K562 (cell line): ENCODE data around the gene ITSN1. TPM values are rescaled to one million over a fixed set of nuclear protein-coding genes. Genes with fewer than 3 reads are reported as not detected.

Experiments used
- ATAC-seq: fragments of 200-7000 bp; cut with Tn5 transposase; 3 replicates; pipeline ENCODE4 v1.9.1; 2020; ENCODE audit warnings: moderate library complexity
- BruUV-seq: library from RNA; stranded (reverse); fragments of 400-500 nt; replicated peaks from 2 replicates; lab custom pipeline; 2021; lab: Mats Ljungman, UMichigan
- CTCF ChIA-PET: fragments of 300-600 bp; formaldehyde crosslinking; extraction: SDS; loops from one replicate; lab custom pipeline; 2021; ENCODE audit warnings: low intra/inter-chr PET ratio; lab: Yijun Ruan, JAX
- POLR2A ChIA-PET: fragments of 300-600, 350-650 bp; sonication (Branson Sonifier 250); formaldehyde crosslinking; extraction: SDS; loops from one replicate; lab custom pipeline; 2021; ENCODE audit warnings: antibody characterized with exemption, inconsistent platforms; lab: Yijun Ruan, JAX
- DNase-seq, 4 experiments: peaks; one replicate each; pipeline versions ENCODE4 v3.0.0 to v3.0.0-alpha.2; 2011 to 2018; ENCODE audit warnings: low spot score in 3 of 4, mixed read lengths in 3 of 4; ENCODE audit errors: extremely low read depth in 1 of 4
- FAIRE-seq: peaks from 2 replicates; lab custom pipeline; 2011; peaks lifted over from hg19 to GRCh38; lab: Jason Lieb, UNC
- H2AFZ ChIP-seq: 2 replicates; pipeline ENCODE4 v1.6.0; 2011; ENCODE audit warnings: low read depth, low read length, control low read depth, inconsistent platforms
- H3K27ac ChIP-seq: fragments of 200-600 bp; 3 replicates; pipeline ENCODE4 v1.8.0; 2011; ENCODE audit warnings: low read depth, mild to moderate bottlenecking, control low read depth, inconsistent platforms, low read length, moderate library complexity, mixed read lengths; ENCODE audit errors: extremely low read depth
- H3K27me3 ChIP-seq, 2 experiments: fragments of 300-600 bp in 1 of 2; 2 replicates in 1 of 2; 3 replicates in 1 of 2; pipeline versions ENCODE4 v1.6.0 to v1.8.0; 2011; ENCODE audit warnings: inconsistent platforms in 2 of 2, low read length in 2 of 2, mild to moderate bottlenecking in 1 of 2, mixed read lengths in 1 of 2, moderate library complexity in 1 of 2; ENCODE audit not compliant: control insufficient read depth in 2 of 2, insufficient read depth in 2 of 2
- H3K36me3 ChIP-seq: fragments of 300-600 bp; 3 replicates; pipeline ENCODE4 v1.8.0; 2011; ENCODE audit warnings: mild to moderate bottlenecking, low read length, inconsistent platforms; ENCODE audit not compliant: control insufficient read depth, insufficient read depth
- H3K4me1 ChIP-seq, 2 experiments: fragments of 200-600 bp in 1 of 2; replicated peaks in 1 of 2; 2 replicates in 1 of 2; 3 replicates in 1 of 2; pipeline versions ENCODE4 v1.5.1 to v1.8.0; 2011; ENCODE audit warnings: inconsistent platforms in 2 of 2, low read length in 2 of 2, mild to moderate bottlenecking in 1 of 2, mixed read lengths in 1 of 2, moderate library complexity in 1 of 2; ENCODE audit not compliant: control insufficient read depth in 2 of 2, insufficient read depth in 2 of 2
- H3K4me2 ChIP-seq: 2 replicates; pipeline ENCODE4 v1.6.1; 2011; ENCODE audit warnings: low read length, control low read depth, inconsistent platforms, mixed read lengths; ENCODE audit not compliant: insufficient read depth
- H3K4me3 ChIP-seq: fragments of 200-600 bp; sonication (generic), shearing (Covaris generic); 2 replicates; pipeline ENCODE4 v1.5.1; 2016; ENCODE audit warnings: control low read depth, inconsistent platforms
- H3K79me2 ChIP-seq: fragments of 200-600 bp; 3 replicates; pipeline ENCODE4 v1.8.0; 2011; ENCODE audit warnings: low read length, inconsistent platforms; ENCODE audit not compliant: control insufficient read depth, insufficient read depth
- H3K9ac ChIP-seq, 2 experiments: 2 replicates each; pipeline versions ENCODE4 v1.6.0 to v1.6.1; 2011; ENCODE audit warnings: low read depth in 2 of 2, low read length in 2 of 2, control low read depth in 1 of 2, inconsistent platforms in 1 of 2, mild to moderate bottlenecking in 1 of 2, mixed read lengths in 1 of 2; ENCODE audit not compliant: insufficient read depth in 1 of 2
- H3K9me1 ChIP-seq: one replicate; pipeline ENCODE4 v1.6.0; 2011; ENCODE audit warnings: inconsistent platforms, mild to moderate bottlenecking, low read length, moderate library complexity; ENCODE audit not compliant: control insufficient read depth, insufficient read depth
- H3K9me3 ChIP-seq: replicated peaks from 2 replicates; pipeline ENCODE4 v1.5.1; 2011; ENCODE audit warnings: low read depth, low read length, inconsistent platforms; ENCODE audit not compliant: control insufficient read depth, insufficient read depth
- H4K20me1 ChIP-seq: replicated peaks from 2 replicates; pipeline ENCODE4 v1.6.1; 2011; ENCODE audit warnings: low read length, inconsistent platforms, mixed read lengths; ENCODE audit not compliant: control insufficient read depth, insufficient read depth
- BCOR ChIP-seq: fragments of 450-650 bp; IDR thresholded peaks from 2 replicates; pipeline ENCODE4 v1.6.1; 2016
- CHD1 ChIP-seq: fragments of 200-600 bp; sonication (generic); IDR thresholded peaks from one replicate; pipeline ENCODE4 v1.6.1; 2012; ENCODE audit warnings: mild to moderate bottlenecking, moderate library complexity, low read length, inconsistent platforms
- EHMT2 ChIP-seq: fragments of 450-650 bp; IDR thresholded peaks from 2 replicates; pipeline ENCODE4 v1.6.1; 2018; ENCODE audit warnings: antibody characterized with exemption
- KLF10 ChIP-seq: fragments of 250-450 bp; sonication (Bioruptor Pico); IDR thresholded peaks from 2 replicates; pipeline ENCODE4 v1.6.1; 2021; ENCODE audit warnings: matching md5 sums
- LCOR ChIP-seq: sonication (generic); formaldehyde crosslinking; IDR thresholded peaks from 2 replicates; pipeline ENCODE4 v1.8.0; 2022; ENCODE audit warnings: mild to moderate bottlenecking, missing genetic modification reagents
- MAFK ChIP-seq: IDR thresholded peaks from 2 replicates; pipeline ENCODE4 v1.6.1; 2011; ENCODE audit warnings: low read length, improper control_type of control experiment
- MAZ ChIP-seq, 2 experiments: fragments of 450-650 bp in 1 of 2; sonication (generic) in 1 of 2; formaldehyde crosslinking; IDR thresholded peaks in 1 of 2; conservative IDR thresholded peaks in 1 of 2; 2 replicates each; pipeline versions ENCODE4 v1.4.0 to v1.5.0; 2020; ENCODE audit warnings: mild to moderate bottlenecking in 1 of 2, missing genetic modification reagents in 1 of 2
- MED1 ChIP-seq: sonication (generic); formaldehyde crosslinking; IDR thresholded peaks from 2 replicates; pipeline ENCODE4 v1.8.1; 2023; ENCODE audit warnings: missing genetic modification reagents, borderline replicate concordance
- NFIC ChIP-seq: fragments of 450-650 bp; IDR thresholded peaks from 2 replicates; pipeline ENCODE4 v1.6.1; 2017; ENCODE audit warnings: mild to moderate bottlenecking, inconsistent platforms
- PCBP2 ChIP-seq: fragments of 200-400 bp; formaldehyde crosslinking; IDR thresholded peaks from 2 replicates; pipeline ENCODE4 v1.6.1; 2018; ENCODE audit warnings: low read length, low read depth, mild to moderate bottlenecking, moderate library complexity; ENCODE audit not compliant: poor library complexity, severe bottlenecking
- PHB ChIP-seq: fragments of 250-450 bp; sonication (Bioruptor Pico); IDR thresholded peaks from 2 replicates; pipeline ENCODE4 v1.5.0; 2021
- POU5F1 ChIP-seq: fragments of 150-350 bp; IDR thresholded peaks from 2 replicates; pipeline ENCODE4 v1.6.1; 2014; ENCODE audit warnings: borderline replicate concordance, low read length, low read depth, mild to moderate bottlenecking; ENCODE audit not compliant: partially characterized antibody
- PTBP1 ChIP-seq: fragments of 200-400 bp; formaldehyde crosslinking; IDR thresholded peaks from 2 replicates; pipeline ENCODE4 v1.6.1; 2017; ENCODE audit warnings: low read depth, low read length
- PURB ChIP-seq: sonication (generic); formaldehyde crosslinking; IDR thresholded peaks from 2 replicates; pipeline ENCODE4 v1.9.0; 2021; ENCODE audit warnings: low read depth, mild to moderate bottlenecking, missing genetic modification reagents
- PYGO2 ChIP-seq: fragments of 450-650 bp; IDR thresholded peaks from 2 replicates; pipeline ENCODE4 v1.6.1; 2016; ENCODE audit warnings: mild to moderate bottlenecking, missing genetic modification characterization, moderate library complexity, missing compliant biosample characterization
- RBM25 ChIP-seq: fragments of 200-400 bp; formaldehyde crosslinking; IDR thresholded peaks from 2 replicates; pipeline ENCODE4 v1.6.1; 2018; ENCODE audit warnings: low read length, low read depth, moderate library complexity; ENCODE audit not compliant: severe bottlenecking
- SETDB1 ChIP-seq: IDR thresholded peaks from one replicate; pipeline ENCODE4 v1.6.1; 2012; ENCODE audit warnings: low read length, control low read depth, inconsistent platforms
- SP1 ChIP-seq: sonication (generic); formaldehyde crosslinking; IDR thresholded peaks from 2 replicates; pipeline ENCODE4 v1.8.1; 2022; ENCODE audit warnings: mild to moderate bottlenecking, missing genetic modification reagents
- SRSF9 ChIP-seq: fragments of 200-400 bp; formaldehyde crosslinking; IDR thresholded peaks from 2 replicates; pipeline ENCODE4 v1.6.1; 2017; ENCODE audit warnings: low read depth, low read length, borderline replicate concordance
- STAG1 ChIP-seq: sonication (generic); formaldehyde crosslinking; IDR thresholded peaks from 2 replicates; pipeline ENCODE4 v1.5.0; 2020; ENCODE audit warnings: missing genetic modification reagents, borderline replicate concordance
- TCF3 ChIP-seq: sonication (generic); formaldehyde crosslinking; IDR thresholded peaks from 2 replicates; pipeline ENCODE4 v1.4.0; 2020; ENCODE audit warnings: mild to moderate bottlenecking, missing genetic modification reagents
- ZBED1 ChIP-seq: IDR thresholded peaks from 2 replicates; pipeline ENCODE4 v1.6.1; 2014
- ZBTB17 ChIP-seq: fragments of 450-650 bp; formaldehyde crosslinking; IDR thresholded peaks from 2 replicates; pipeline ENCODE4 v1.4.0; 2020; ENCODE audit warnings: mild to moderate bottlenecking
- ZNF217 ChIP-seq: sonication (generic); formaldehyde crosslinking; IDR thresholded peaks from 2 replicates; pipeline ENCODE4 v1.8.0; 2022; ENCODE audit warnings: mild to moderate bottlenecking, missing genetic modification reagents
- ZNF589 ChIP-seq: fragments of 200-800 bp; sonication (Bioruptor generic); IDR thresholded peaks from 2 replicates; pipeline ENCODE4 v1.6.1; 2016; ENCODE audit warnings: low read depth, missing genetic modification characterization, missing compliant biosample characterization
- ZNF695 ChIP-seq: fragments of 450-650 bp; formaldehyde crosslinking; IDR thresholded peaks from 2 replicates; pipeline ENCODE4 v1.4.0; 2020; ENCODE audit warnings: mild to moderate bottlenecking, moderate library complexity
- ZNF778 ChIP-seq: fragments of 450-650 bp; formaldehyde crosslinking; IDR thresholded peaks from 2 replicates; pipeline ENCODE4 v1.4.0; 2020; ENCODE audit warnings: mild to moderate bottlenecking, moderate library complexity
- WGBS: fragments of 100-300 bp; shearing (Covaris generic); methylation state at CpG from one replicate; pipeline ENCODE4 v1.1.6; 2016; ENCODE audit warnings: low coverage, mixed read lengths; ENCODE audit not compliant: insufficient coverage; ENCODE audit errors: missing lambda C conversion rate; 5-methylcytosine and 5-hydroxymethylcytosine counted together
- in situ Hi-C: fragments of 300-500 bp; cut with MboI; formaldehyde crosslinking; loops from 4 replicates; pipeline ENCODE4 v1.15.0; 2018; ENCODE audit warnings: inconsistent platforms, mixed read lengths
- intact Hi-C: fragments of 100-400 bp; cut with micrococcal nuclease; formaldehyde crosslinking; loops from 2 replicates; pipeline ENCODE4 v1.14.2; 2022
- polyA plus RNA-seq, 8 experiments: library from polyadenylated mRNA; depleted of rRNA in 4 of 8; stranded (reverse) in 5 of 8; unstranded in 3 of 8; fragments of >200 nt; fragmentation: Nextera tagmentation in 2 of 8; fragmentation: Illumina TruSeq in 1 of 8; extraction: Ambion mirVana in 2 of 8; extraction: Trizol in 1 of 8; gene quantifications; 2 replicates each; pipeline versions ENCODE4 v1.2.1 to v1.2.3, GENCODE V29; 2011 to 2014; ENCODE audit warnings: inconsistent platforms in 1 of 8, missing spikeins in 1 of 8
- total RNA-seq, 7 experiments: library from RNA; depleted of rRNA in 6 of 7; stranded (reverse); fragments of >200 nt in 6 of 7; fragmentation: Illumina TruSeq in 2 of 7; extraction: Trizol in 2 of 7; gene quantifications; 2 replicates each; pipeline versions ENCODE4 v1.2.1 to v1.2.3, GENCODE V29; 2011 to 2021; ENCODE audit warnings: low replicate concordance in 1 of 7
- TF ChIP-seq, protein P1 (sequence below): sonication (generic); formaldehyde crosslinking; IDR thresholded peaks from 2 replicates; pipeline ENCODE4 v1.8.1; 2023; ENCODE audit warnings: mild to moderate bottlenecking, missing genetic modification reagents

The ITSN1 gene
- total and polyA plus RNA-seq, 9 of the 15 experiments (the other 6 are each of a cell fraction or from before 2014, with no cell fraction given), result 1.1 to 12.6 (median 4.8) TPM

DNA sequence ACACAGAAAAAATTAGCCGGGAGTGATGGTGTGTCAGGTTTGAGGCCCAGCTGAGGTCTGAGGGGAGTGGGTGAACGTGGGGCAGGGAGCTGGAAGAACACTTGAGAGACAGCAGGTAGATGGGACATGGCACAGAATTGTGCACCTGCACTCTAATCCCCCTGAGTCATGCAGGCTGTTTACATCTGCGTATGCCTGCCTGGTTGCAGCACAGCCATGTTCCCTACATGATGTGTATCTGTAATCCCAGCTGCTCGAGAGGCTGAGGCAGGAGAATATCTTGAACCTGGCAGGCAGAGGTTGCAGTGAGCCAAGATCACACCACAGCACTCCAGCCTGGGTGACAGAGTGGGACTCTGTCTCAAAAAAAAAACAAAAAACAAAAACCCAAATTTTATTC, 228.5 kb downstream of the ITSN1 start:
- H3K27ac ChIP-seq, result no peak overlapping the region
- ChIA-PET POLR2A (interaction anchor here (1.3 to 1.5 kb wide), 2 partner anchors 21 to 23 kb away, joined by 3 read pairs; no protein-coding TSS in a partner anchor), CTCF (interaction anchor here (0.6 kb wide), 1 partner anchor 136 kb away, joined by 3 read pairs; no protein-coding TSS in a partner anchor)
- no TSS peak for BruUV-seq
- H3K36me3 ChIP-seq, result no peaks in the 10 kb centered on the region
- intact Hi-C loops (loop anchor here (10.0 kb wide), 1 partner anchor 146 kb away; no protein-coding TSS in a partner anchor), in situ Hi-C loops (no loop called here)
- H4K20me1 ChIP-seq, result no peaks in the 10 kb centered on the region
- H3K4me3 ChIP-seq, result no peak overlapping the region
- H3K79me2 ChIP-seq, result no peaks in the 10 kb centered on the region
- H3K9me3 ChIP-seq, result no peaks in the 10 kb centered on the region
- DNase-seq, result peak in 1 of 4 experiments; percentile 54
- H3K9ac ChIP-seq, result no peak overlapping the region
- peaks cover 9 to 23% of the 10 kb centered on the region in 2 experiments; a peak in 4 of 5 replicates for H3K27me3 ChIP-seq
- no peaks in the 10 kb centered on the region; a peak in 1 of 5 replicates for H3K4me1 ChIP-seq
- no peak overlapping the region for H2AFZ ChIP-seq
- no peak overlapping the region for H3K4me2 ChIP-seq
- FAIRE-seq, result no peak
- H3K9me1 ChIP-seq, result no peaks in the 10 kb centered on the region
- ATAC-seq, result peak; percentile 57
- 5% methylated on average over 4 of the region's 4 CpGs for WGBS
- TF ChIP-seq ZNF589 (CRISPR knock-in tag), result no peak
- TF ChIP-seq POU5F1, result no peak
- TF ChIP-seq STAG1 (CRISPR knock-in tag), result no peak
- TF ChIP-seq KLF10, result no peak
- TF ChIP-seq ZNF695, result no peak
- TF ChIP-seq CHD1, result no peak
- TF ChIP-seq MAZ (CRISPR knock-in tag; conservative IDR thresholded peaks at IDR 0.05 in 1 of 2, IDR thresholded peaks at IDR 0.05 in 1 of 2), result no peak
- TF ChIP-seq SRSF9, result no peak
- TF ChIP-seq ZBED1, result no peak
- TF ChIP-seq PCBP2, result no peak
- no peak for TF ChIP-seq LCOR (CRISPR knock-in tag)
- no peak for TF ChIP-seq SP1
- TF ChIP-seq, protein P1, sequence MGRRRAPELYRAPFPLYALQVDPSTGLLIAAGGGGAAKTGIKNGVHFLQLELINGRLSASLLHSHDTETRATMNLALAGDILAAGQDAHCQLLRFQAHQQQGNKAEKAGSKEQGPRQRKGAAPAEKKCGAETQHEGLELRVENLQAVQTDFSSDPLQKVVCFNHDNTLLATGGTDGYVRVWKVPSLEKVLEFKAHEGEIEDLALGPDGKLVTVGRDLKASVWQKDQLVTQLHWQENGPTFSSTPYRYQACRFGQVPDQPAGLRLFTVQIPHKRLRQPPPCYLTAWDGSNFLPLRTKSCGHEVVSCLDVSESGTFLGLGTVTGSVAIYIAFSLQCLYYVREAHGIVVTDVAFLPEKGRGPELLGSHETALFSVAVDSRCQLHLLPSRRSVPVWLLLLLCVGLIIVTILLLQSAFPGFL (CRISPR knock-in tag), result no peak
- peak; percentile 75 for TF ChIP-seq TCF3 (CRISPR knock-in tag)
- TF ChIP-seq EHMT2, result no peak
- no peak for TF ChIP-seq PTBP1
- TF ChIP-seq ZNF217 (CRISPR knock-in tag), result no peak
- no peak for TF ChIP-seq BCOR
- no peak for TF ChIP-seq PHB (CRISPR knock-in tag)
- no peak for TF ChIP-seq RBM25
- no peak for TF ChIP-seq ZNF778 (CRISPR knock-in tag)
- no peak for TF ChIP-seq PURB (CRISPR knock-in tag)
- no peak for TF ChIP-seq PYGO2 (tag)
- TF ChIP-seq SETDB1, result no peak
- no peak for TF ChIP-seq MED1 (CRISPR knock-in tag)
- TF ChIP-seq MAFK, result peak; percentile 33; the same call in 1 of the 2 replicates
- no peak for TF ChIP-seq ZBTB17 (CRISPR knock-in tag)
- TF ChIP-seq NFIC, result peak; percentile 54
